HEK293 (cell line): Measurements from ENCODE around the gene MPC1.

ENCODE experiments used
- CTCF ChIA-PET: fragments of 350-600 bp; formaldehyde crosslinking; extraction: SDS; loops from one replicate; lab custom pipeline; 2021; ENCODE audit warnings: antibody characterized with exemption; lab: Yijun Ruan, JAX
- POLR2A ChIA-PET: fragments of 300-600 bp; formaldehyde crosslinking; extraction: SDS; loops from one replicate; lab custom pipeline; 2020; ENCODE audit warnings: antibody characterized with exemption, inconsistent platforms; lab: Yijun Ruan, JAX
- H3K27ac ChIP-seq: fragments of 200-500 bp; sonication (Bioruptor generic); 2 replicates; pipeline ENCODE4 v1.5.1; 2014; ENCODE audit warnings: low read depth, low read length, control low read depth, inconsistent platforms; ENCODE audit errors: extremely low read depth
- H3K36me3 ChIP-seq, 2 experiments: fragments of 200-500 bp in 1 of 2; sonication (Bioruptor generic) in 1 of 2; 1 replicate in 1 of 2; 2 replicates in 1 of 2; pipeline ENCODE4 v1.5.1; 2014 to 2017; ENCODE audit warnings: inconsistent platforms in 2 of 2, low read length in 2 of 2; ENCODE audit not compliant: control insufficient read depth in 2 of 2, insufficient read depth in 1 of 2
- H3K4me1 ChIP-seq: fragments of 200-500 bp; sonication (Bioruptor generic); 2 replicates; pipeline ENCODE4 v1.5.1; 2014; ENCODE audit warnings: mild to moderate bottlenecking, low read length, inconsistent platforms; ENCODE audit not compliant: control insufficient read depth, insufficient read depth
- H3K4me3 ChIP-seq: 2 replicates; pipeline ENCODE4 v1.5.1; 2011; ENCODE audit warnings: low read depth, mild to moderate bottlenecking, control low read depth, low read length, moderate library complexity
- H3K9me3 ChIP-seq: fragments of 200-500 bp; sonication (Bioruptor generic); 2 replicates; pipeline ENCODE4 v1.5.1; 2014; ENCODE audit warnings: low read depth, low read length, inconsistent platforms; ENCODE audit not compliant: control insufficient read depth, insufficient read depth
- GFI1B ChIP-seq: fragments of 450-650 bp; formaldehyde crosslinking; IDR thresholded peaks from 2 replicates; pipeline ENCODE4 v1.5.1; 2016; ENCODE audit warnings: missing biosample characterization, missing genetic modification characterization
- HOXC10 ChIP-seq: sonication (generic); formaldehyde crosslinking; IDR thresholded peaks from 2 replicates; pipeline ENCODE4 v1.8.1; 2023; ENCODE audit warnings: mild to moderate bottlenecking, missing genetic modification reagents
- KLF9 ChIP-seq: fragments of 450-650 bp; formaldehyde crosslinking; IDR thresholded peaks from 2 replicates; pipeline ENCODE4 v1.5.1; 2016; ENCODE audit warnings: missing biosample characterization, missing genetic modification characterization, low read depth
- SP2 ChIP-seq: fragments of 450-650 bp; formaldehyde crosslinking; IDR thresholded peaks from 2 replicates; pipeline ENCODE4 v1.5.1; 2016; ENCODE audit warnings: missing biosample characterization, missing genetic modification characterization
- SP7 ChIP-seq: fragments of 450-650 bp; formaldehyde crosslinking; IDR thresholded peaks from 2 replicates; pipeline ENCODE4 v1.5.1; 2016; ENCODE audit warnings: missing biosample characterization, missing genetic modification characterization
- ZBTB48 ChIP-seq: fragments of 450-650 bp; formaldehyde crosslinking; IDR thresholded peaks from 2 replicates; pipeline ENCODE4 v1.5.1; 2016; ENCODE audit warnings: missing biosample characterization, missing genetic modification characterization
- ZNF140 ChIP-seq: fragments of 450-650 bp; formaldehyde crosslinking; IDR thresholded peaks from 2 replicates; pipeline ENCODE4 v1.5.1; 2016; ENCODE audit warnings: missing biosample characterization, missing genetic modification characterization
- ZNF202 ChIP-seq: fragments of 450-650 bp; formaldehyde crosslinking; IDR thresholded peaks from 2 replicates; pipeline ENCODE4 v1.5.1; 2016; ENCODE audit warnings: missing biosample characterization, missing genetic modification characterization, borderline replicate concordance
- ZNF221 ChIP-seq: fragments of 450-650 bp; formaldehyde crosslinking; IDR thresholded peaks from 2 replicates; pipeline ENCODE4 v1.5.1; 2017; ENCODE audit warnings: missing biosample characterization, missing genetic modification characterization, borderline replicate concordance
- ZNF23 ChIP-seq: fragments of 450-650 bp; formaldehyde crosslinking; IDR thresholded peaks from 2 replicates; pipeline ENCODE4 v1.5.1; 2016; ENCODE audit warnings: missing biosample characterization, missing genetic modification characterization, borderline replicate concordance
- ZNF24 ChIP-seq: fragments of 450-650 bp; formaldehyde crosslinking; IDR thresholded peaks from 2 replicates; pipeline ENCODE4 v1.5.1; 2016; ENCODE audit warnings: missing biosample characterization, missing genetic modification characterization
- ZNF311 ChIP-seq: fragments of 450-650 bp; formaldehyde crosslinking; IDR thresholded peaks from 2 replicates; pipeline ENCODE4 v1.5.1; 2017; ENCODE audit warnings: missing biosample characterization, missing genetic modification characterization, borderline replicate concordance
- ZNF350 ChIP-seq: fragments of 450-650 bp; formaldehyde crosslinking; IDR thresholded peaks from 2 replicates; pipeline ENCODE4 v1.5.0; 2017; ENCODE audit warnings: missing biosample characterization, mild to moderate bottlenecking, missing genetic modification characterization
- ZNF394 ChIP-seq: fragments of 450-650 bp; formaldehyde crosslinking; IDR thresholded peaks from 2 replicates; pipeline ENCODE4 v1.5.1; 2016; ENCODE audit warnings: missing biosample characterization, missing genetic modification characterization, mild to moderate bottlenecking, moderate library complexity, borderline replicate concordance
- ZNF426 ChIP-seq: fragments of 450-650 bp; formaldehyde crosslinking; IDR thresholded peaks from 2 replicates; pipeline ENCODE4 v1.5.1; 2017; ENCODE audit warnings: missing biosample characterization, missing genetic modification characterization, mild to moderate bottlenecking, inconsistent platforms, moderate library complexity
- ZNF510 ChIP-seq: fragments of 450-650 bp; formaldehyde crosslinking; IDR thresholded peaks from 2 replicates; pipeline ENCODE4 v1.5.1; 2018; ENCODE audit warnings: mild to moderate bottlenecking, missing genetic modification characterization, missing biosample characterization; ENCODE audit not compliant: insufficient replicate concordance
- ZNF530 ChIP-seq: fragments of 450-650 bp; formaldehyde crosslinking; IDR thresholded peaks from 2 replicates; pipeline ENCODE4 v1.5.1; 2016; ENCODE audit warnings: low read depth, missing biosample characterization, missing genetic modification characterization
- ZNF585B ChIP-seq: fragments of 450-650 bp; formaldehyde crosslinking; IDR thresholded peaks from 2 replicates; pipeline ENCODE4 v1.5.1; 2016; ENCODE audit warnings: missing biosample characterization, missing genetic modification characterization
- ZNF610 ChIP-seq: fragments of 450-650 bp; formaldehyde crosslinking; IDR thresholded peaks from 2 replicates; pipeline ENCODE4 v1.5.1; 2016; ENCODE audit warnings: missing biosample characterization, missing genetic modification characterization, borderline replicate concordance
- ZNF621 ChIP-seq: fragments of 450-650 bp; formaldehyde crosslinking; IDR thresholded peaks from 2 replicates; pipeline ENCODE4 v1.5.1; 2017; ENCODE audit warnings: missing biosample characterization, missing genetic modification characterization
- ZNF624 ChIP-seq: fragments of 450-650 bp; formaldehyde crosslinking; IDR thresholded peaks from 2 replicates; pipeline ENCODE4 v1.5.1; 2017; ENCODE audit warnings: missing biosample characterization, missing genetic modification characterization
- ZNF701 ChIP-seq: fragments of 450-650 bp; formaldehyde crosslinking; IDR thresholded peaks from 2 replicates; pipeline ENCODE4 v1.5.1; 2016; ENCODE audit warnings: missing biosample characterization, missing genetic modification characterization
- ZNF747 ChIP-seq: fragments of 450-650 bp; formaldehyde crosslinking; IDR thresholded peaks from 2 replicates; pipeline ENCODE4 v1.5.1; 2016; ENCODE audit warnings: missing biosample characterization, missing genetic modification characterization
- TF ChIP-seq, protein P1 (sequence below): fragments of 450-650 bp; formaldehyde crosslinking; IDR thresholded peaks from 2 replicates; pipeline ENCODE4 v1.5.1; 2017; ENCODE audit warnings: missing biosample characterization, missing genetic modification characterization
- TF ChIP-seq, protein P2 (sequence below): fragments of 450-650 bp; formaldehyde crosslinking; IDR thresholded peaks from 2 replicates; pipeline ENCODE4 v1.5.1; 2016; ENCODE audit warnings: missing biosample characterization, missing genetic modification characterization
- TF ChIP-seq, protein P3 (sequence below): fragments of 450-650 bp; formaldehyde crosslinking; IDR thresholded peaks from 2 replicates; pipeline ENCODE4 v1.5.0; 2017; ENCODE audit warnings: missing biosample characterization, missing genetic modification characterization, borderline replicate concordance

MPC1 gene

DNA sequence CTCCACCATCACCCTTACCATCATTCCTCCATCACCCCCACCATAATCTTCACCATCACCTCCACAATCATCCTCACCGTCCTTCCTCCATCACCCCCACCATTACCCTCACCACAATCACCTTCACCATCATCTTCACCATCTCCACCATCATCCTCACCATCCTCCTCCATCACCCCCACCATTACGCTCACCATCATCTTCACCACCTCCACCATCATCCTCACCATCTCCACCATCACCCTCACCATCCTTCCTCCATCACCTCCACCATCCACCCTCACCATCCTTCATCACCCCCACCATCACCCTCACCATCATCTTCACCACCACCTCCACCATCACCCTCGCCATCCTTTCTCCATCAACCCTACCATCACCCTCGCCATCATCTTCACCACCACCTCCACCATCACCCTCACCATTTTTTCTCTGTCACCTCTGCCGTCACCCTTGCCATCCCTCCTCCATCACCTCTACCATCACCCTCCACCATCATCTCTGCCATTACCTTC is 33.1 kb upstream of the MPC1 start (continued):
- TF ChIP-seq ZNF311 (tag by site-specific recombination) (no peak), ZNF24 (tag by site-specific recombination) (no peak), KLF9 (tag by site-specific recombination) (peak; percentile 21; the same call in 1 of the 2 replicates), ZNF747 (tag by site-specific recombination) (no peak), HOXC10 (CRISPR knock-in tag) (no peak), ZNF701 (tag by site-specific recombination) (no peak), ZNF530 (tag by site-specific recombination) (no peak), GFI1B (tag by site-specific recombination) (no peak), ZNF350 (tag by site-specific recombination) (no peak), ZNF140 (tag by site-specific recombination) (0 out of 2 replicates have a peak, but pooled peaks have one; percentile 2), SP7 (tag by site-specific recombination) (no peak), ZNF610 (tag by site-specific recombination) (no peak), ZNF202 (peak; percentile 51; the same call in 1 of the 2 replicates), SP2 (tag by site-specific recombination) (no peak), ZBTB48 (no peak)
- TF ChIP-seq, protein P1, sequence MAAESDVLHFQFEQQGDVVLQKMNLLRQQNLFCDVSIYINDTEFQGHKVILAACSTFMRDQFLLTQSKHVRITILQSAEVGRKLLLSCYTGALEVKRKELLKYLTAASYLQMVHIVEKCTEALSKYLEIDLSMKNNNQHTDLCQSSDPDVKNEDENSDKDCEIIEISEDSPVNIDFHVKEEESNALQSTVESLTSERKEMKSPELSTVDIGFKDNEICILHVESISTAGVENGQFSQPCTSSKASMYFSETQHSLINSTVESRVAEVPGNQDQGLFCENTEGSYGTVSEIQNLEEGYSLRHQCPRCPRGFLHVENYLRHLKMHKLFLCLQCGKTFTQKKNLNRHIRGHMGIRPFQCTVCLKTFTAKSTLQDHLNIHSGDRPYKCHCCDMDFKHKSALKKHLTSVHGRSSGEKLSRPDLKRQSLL (tag by site-specific recombination): peak; percentile 78; the same call in 1 of the 2 replicates
- TF ChIP-seq, protein P2, sequence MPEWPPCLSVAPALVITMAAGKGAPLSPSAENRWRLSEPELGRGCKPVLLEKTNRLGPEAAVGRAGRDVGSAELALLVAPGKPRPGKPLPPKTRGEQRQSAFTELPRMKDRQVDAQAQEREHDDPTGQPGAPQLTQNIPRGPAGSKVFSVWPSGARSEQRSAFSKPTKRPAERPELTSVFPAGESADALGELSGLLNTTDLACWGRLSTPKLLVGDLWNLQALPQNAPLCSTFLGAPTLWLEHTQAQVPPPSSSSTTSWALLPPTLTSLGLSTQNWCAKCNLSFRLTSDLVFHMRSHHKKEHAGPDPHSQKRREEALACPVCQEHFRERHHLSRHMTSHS (tag by site-specific recombination): 0 out of 2 replicates have a peak, but pooled peaks have one; percentile 19
- TF ChIP-seq, protein P3, sequence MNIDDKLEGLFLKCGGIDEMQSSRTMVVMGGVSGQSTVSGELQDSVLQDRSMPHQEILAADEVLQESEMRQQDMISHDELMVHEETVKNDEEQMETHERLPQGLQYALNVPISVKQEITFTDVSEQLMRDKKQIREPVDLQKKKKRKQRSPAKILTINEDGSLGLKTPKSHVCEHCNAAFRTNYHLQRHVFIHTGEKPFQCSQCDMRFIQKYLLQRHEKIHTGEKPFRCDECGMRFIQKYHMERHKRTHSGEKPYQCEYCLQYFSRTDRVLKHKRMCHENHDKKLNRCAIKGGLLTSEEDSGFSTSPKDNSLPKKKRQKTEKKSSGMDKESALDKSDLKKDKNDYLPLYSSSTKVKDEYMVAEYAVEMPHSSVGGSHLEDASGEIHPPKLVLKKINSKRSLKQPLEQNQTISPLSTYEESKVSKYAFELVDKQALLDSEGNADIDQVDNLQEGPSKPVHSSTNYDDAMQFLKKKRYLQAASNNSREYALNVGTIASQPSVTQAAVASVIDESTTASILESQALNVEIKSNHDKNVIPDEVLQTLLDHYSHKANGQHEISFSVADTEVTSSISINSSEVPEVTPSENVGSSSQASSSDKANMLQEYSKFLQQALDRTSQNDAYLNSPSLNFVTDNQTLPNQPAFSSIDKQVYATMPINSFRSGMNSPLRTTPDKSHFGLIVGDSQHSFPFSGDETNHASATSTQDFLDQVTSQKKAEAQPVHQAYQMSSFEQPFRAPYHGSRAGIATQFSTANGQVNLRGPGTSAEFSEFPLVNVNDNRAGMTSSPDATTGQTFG: no peak

- peaks cover 0 to 9% of the 10 kb centered on the region in 2 experiments; a peak in 2 of 3 replicates for H3K36me3 ChIP-seq
- ChIA-PET CTCF (interaction anchor here (0.6 kb wide), 1 partner anchor 14 kb away, joined by 3 read pairs; no protein-coding TSS in a partner anchor), POLR2A (no interaction called here)
- TF ChIP-seq ZNF426 (tag by site-specific recombination) (no peak), ZNF624 (no peak), ZNF23 (tag by site-specific recombination) (no peak), ZNF394 (tag by site-specific recombination) (no peak), ZBTB48 (no peak), ZNF621 (tag by site-specific recombination) (no peak), ZNF585B (tag by site-specific recombination) (no peak), ZNF221 (tag by site-specific recombination) (no peak), ZNF510 (tag by site-specific recombination) (no peak)
- no peak overlapping the region for H3K27ac ChIP-seq
- no peaks in the 10 kb centered on the region for H3K9me3 ChIP-seq
- H3K4me1 ChIP-seq: no peaks in the 10 kb centered on the region
- H3K4me3 ChIP-seq: no peak overlapping the region
Measured at GRCh38 chr6:166415306-166415705, 32.6 kb upstream of the MPC1 start.
